K562 (cell line): ENCODE data around the gene GP1BB. TPM values are rescaled to one million over a fixed set of nuclear protein-coding genes. Genes with fewer than 3 reads are reported as not detected.

ENCODE experiments used
- BRCA1 ChIP-seq, 2 experiments: fragments of 450-650 bp in 1 of 2; sonication (generic) in 1 of 2; formaldehyde crosslinking in 1 of 2; IDR thresholded peaks; 2 replicates each; pipeline versions ENCODE4 v1.5.0 to v1.6.1; 2017 to 2020; ENCODE audit warnings: mild to moderate bottlenecking in 1 of 2, missing genetic modification reagents in 1 of 2
- BRD9 ChIP-seq: fragments of 450-650 bp; IDR thresholded peaks from 2 replicates; pipeline ENCODE4 v1.6.1; 2018; ENCODE audit warnings: low read depth; ENCODE audit not compliant: partially characterized antibody
- CREB5 ChIP-seq: fragments of 250-450 bp; sonication (Bioruptor Pico); IDR thresholded peaks from 2 replicates; pipeline ENCODE4 v1.5.0; 2020; ENCODE audit warnings: mild to moderate bottlenecking
- FOXJ3 ChIP-seq: sonication (generic); formaldehyde crosslinking; IDR thresholded peaks from 2 replicates; pipeline ENCODE4 v1.4.0; 2020; ENCODE audit warnings: mild to moderate bottlenecking, missing genetic modification reagents
- GATAD2A ChIP-seq: fragments of 450-650 bp; IDR thresholded peaks from 2 replicates; pipeline ENCODE4 v1.6.1; 2017
- HLTF ChIP-seq: fragments of 450-650 bp; IDR thresholded peaks from 2 replicates; pipeline ENCODE4 v1.6.1; 2016
- MCM3 ChIP-seq: fragments of 450-650 bp; IDR thresholded peaks from 2 replicates; pipeline ENCODE4 v1.6.1; 2016
- NR4A1 ChIP-seq, 2 experiments: fragments of 250-450 bp in 1 of 2; fragments of 450-650 bp in 1 of 2; sonication (Bioruptor Pico) in 1 of 2; IDR thresholded peaks; 2 replicates each; pipeline versions ENCODE4 v1.4.0 to v1.6.1; 2016 to 2020; ENCODE audit warnings: mild to moderate bottlenecking in 2 of 2, missing compliant biosample characterization in 1 of 2, missing genetic modification characterization in 1 of 2, moderate library complexity in 1 of 2
- POLR2AphosphoS2 ChIP-seq: IDR thresholded peaks from 2 replicates; pipeline ENCODE4 v1.6.1; 2012; ENCODE audit warnings: low read length, improper control_type of control experiment
- PTRF ChIP-seq: fragments of 450-650 bp; IDR thresholded peaks from 2 replicates; pipeline ENCODE4 v1.6.1; 2016; ENCODE audit warnings: mild to moderate bottlenecking, missing genetic modification characterization, missing compliant biosample characterization
- RBM17 ChIP-seq: fragments of 200-400 bp; formaldehyde crosslinking; IDR thresholded peaks from 2 replicates; pipeline ENCODE4 v1.6.1; 2017; ENCODE audit warnings: low read depth, mild to moderate bottlenecking, low read length, borderline replicate concordance
- SIN3B ChIP-seq: fragments of 450-650 bp; IDR thresholded peaks from 2 replicates; pipeline ENCODE4 v1.6.1; 2017; ENCODE audit warnings: low read depth, mild to moderate bottlenecking, moderate library complexity
- SREBF2 ChIP-seq: sonication (generic); formaldehyde crosslinking; IDR thresholded peaks from 2 replicates; pipeline ENCODE4 v1.4.0; 2020; ENCODE audit warnings: mild to moderate bottlenecking, missing genetic modification reagents
- TEAD4 ChIP-seq, 2 experiments: sonication (generic) in 1 of 2; formaldehyde crosslinking in 1 of 2; IDR thresholded peaks; 2 replicates each; pipeline versions ENCODE4 v1.6.1 to v1.8.0; 2012 to 2022; ENCODE audit warnings: borderline replicate concordance in 1 of 2, inconsistent platforms in 1 of 2, low read length in 1 of 2, mild to moderate bottlenecking in 1 of 2, missing genetic modification reagents in 1 of 2
- TFAM ChIP-seq: fragments of 250-450 bp; sonication (Bioruptor Pico); conservative IDR thresholded peaks from 2 replicates; pipeline ENCODE4 v1.5.0; 2021; ENCODE audit warnings: mild to moderate bottlenecking, moderate library complexity
- ZBTB11 ChIP-seq, 3 experiments: fragments of 200-800 bp in 1 of 3; fragments of 250-450 bp in 1 of 3; fragments of 450-650 bp in 1 of 3; sonication (Bioruptor Pico) in 1 of 3; sonication (Bioruptor generic) in 1 of 3; formaldehyde crosslinking in 1 of 3; IDR thresholded peaks; 2 replicates each; pipeline versions ENCODE4 v1.6.1 to v1.8.0; 2016 to 2022; ENCODE audit warnings: mild to moderate bottlenecking in 2 of 3, missing genetic modification characterization in 2 of 3, missing compliant biosample characterization in 1 of 3, moderate library complexity in 1 of 3
- ZNF253 ChIP-seq: fragments of 250-450 bp; sonication (Bioruptor Pico); conservative IDR thresholded peaks from 2 replicates; pipeline ENCODE4 v1.6.1; 2021; ENCODE audit warnings: mild to moderate bottlenecking
- ZNF354B ChIP-seq: fragments of 250-450 bp; sonication (Bioruptor Pico); IDR thresholded peaks from 2 replicates; pipeline ENCODE4 v1.4.0; 2020
- ZNF644 ChIP-seq: fragments of 200-800 bp; sonication (Bioruptor generic); IDR thresholded peaks from 2 replicates; pipeline ENCODE4 v1.6.1; 2016; ENCODE audit warnings: low read depth, missing genetic modification characterization, missing compliant biosample characterization
- polyA plus RNA-seq, 8 experiments: library from polyadenylated mRNA; depleted of rRNA in 4 of 8; stranded (reverse) in 5 of 8; unstranded in 3 of 8; fragments of >200 nt; fragmentation: Nextera tagmentation in 2 of 8; fragmentation: Illumina TruSeq in 1 of 8; extraction: Ambion mirVana in 2 of 8; extraction: Trizol in 1 of 8; gene quantifications; 2 replicates each; pipeline versions ENCODE4 v1.2.1 to v1.2.3, GENCODE V29; 2011 to 2014; ENCODE audit warnings: inconsistent platforms in 1 of 8, missing spikeins in 1 of 8
- total RNA-seq, 7 experiments: library from RNA; depleted of rRNA in 6 of 7; stranded (reverse); fragments of >200 nt in 6 of 7; fragmentation: Illumina TruSeq in 2 of 7; extraction: Trizol in 2 of 7; gene quantifications; 2 replicates each; pipeline versions ENCODE4 v1.2.1 to v1.2.3, GENCODE V29; 2011 to 2021; ENCODE audit warnings: low replicate concordance in 1 of 7

Gene GP1BB
- total and polyA plus RNA-seq, 9 of the 15 experiments (the other 6 are each of a cell fraction or from before 2014, with no cell fraction given): 0.69 to 162 (median 2.8) TPM

GRCh38 chr22:19730655-19731360 lies 7.5 kb downstream of the GP1BB start (continued):
- TF ChIP-seq GATAD2A: peak; percentile 77
- no peak for TF ChIP-seq BRCA1 (IDR thresholded peaks at IDR 0.05)
- no peak for TF ChIP-seq BRCA1 (CRISPR knock-in tag; IDR thresholded peaks at IDR 0.05)
- no peak for TF ChIP-seq ZNF354B (CRISPR knock-in tag)
- no peak for TF ChIP-seq TEAD4 (IDR thresholded peaks at IDR 0.05; ENCODE audit: low read length)
- TF ChIP-seq TEAD4 (CRISPR knock-in tag; IDR thresholded peaks at IDR 0.05; ENCODE audit: borderline replicate concordance): no peak
- TF ChIP-seq ZNF253 (CRISPR knock-in tag): no peak
- no peak for TF ChIP-seq BRD9
- no peak for TF ChIP-seq MCM3
- TF ChIP-seq FOXJ3 (CRISPR knock-in tag): no peak
- TF ChIP-seq CREB5: no peak
- TF ChIP-seq ZBTB11 (CRISPR knock-in tag; IDR thresholded peaks at IDR 0.05): no peak
- no peak for TF ChIP-seq TFAM (CRISPR knock-in tag)
- no peak for TF ChIP-seq SIN3B
- no peak for TF ChIP-seq PTRF
- peak; percentile 94 for TF ChIP-seq NR4A1 (CRISPR knock-in tag; IDR thresholded peaks at IDR 0.05)
- peak; percentile 81 for TF ChIP-seq NR4A1 (tag; IDR thresholded peaks at IDR 0.05)
- no peak for TF ChIP-seq ZNF644 (tag)
- TF ChIP-seq HLTF: peak; percentile 99
- no peak for TF ChIP-seq POLR2AphosphoS2
- no peak for TF ChIP-seq SREBF2 (CRISPR knock-in tag)
- TF ChIP-seq RBM17: no peak
